Measurements from ENCODE around the gene CFDP1.
A peak's percentile ranks its signal among the peaks of the same experiment; 100 is the strongest.

The CFDP1 gene

DNA sequence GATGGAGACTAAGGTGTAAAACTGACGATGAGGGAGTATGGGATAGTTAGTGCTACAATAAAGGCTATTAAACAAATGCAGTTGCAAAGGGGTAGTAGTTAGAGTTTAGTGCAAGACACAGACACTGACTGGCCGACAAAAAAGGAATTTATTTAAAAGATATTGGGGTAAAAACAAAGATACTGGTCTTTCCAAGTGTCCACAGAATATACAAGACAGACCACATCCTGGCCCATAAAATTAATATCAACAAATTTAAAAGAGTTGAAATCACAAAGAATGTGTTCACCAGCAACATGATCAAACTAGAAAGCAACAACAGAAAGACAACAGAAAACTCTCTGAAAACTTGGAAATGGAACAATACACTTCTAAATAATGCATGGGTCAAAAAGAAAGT lies 54.7 kb downstream of the CFDP1 start:
- Mint-ChIP-seq H3K4me1 (ENCODE audit: low read depth) (peaks cover 55% of the 10 kb centered on the region), H3K4me3 (no peak overlapping the region), H3K9me3 (no peaks in the 10 kb centered on the region), H3K27ac (peak overlapping the region; percentile 18), H3K36me3 (ENCODE audit: low read depth) (peaks cover 78% of the 10 kb centered on the region), H3K27me3 (peaks cover 28% of the 10 kb centered on the region)

GRCh38 chr16:75377729-75378386 lies 55.4 kb downstream of the CFDP1 start:
- Mint-ChIP-seq H3K4me1 (ENCODE audit: low read depth) (peaks cover 54% of the 10 kb centered on the region), H3K9me3 (no peaks in the 10 kb centered on the region), H3K27ac (no peak overlapping the region), H3K4me3 (no peak overlapping the region), H3K27me3 (peaks cover 28% of the 10 kb centered on the region), H3K36me3 (ENCODE audit: low read depth) (peaks cover 73% of the 10 kb centered on the region)

- Mint-ChIP-seq H3K27ac (no peak overlapping the region), H3K4me3 (no peak overlapping the region), H3K9me3 (no peaks in the 10 kb centered on the region), H3K4me1 (ENCODE audit: low read depth) (peaks cover 45% of the 10 kb centered on the region), H3K27me3 (peaks cover 26% of the 10 kb centered on the region), H3K36me3 (ENCODE audit: low read depth) (peaks cover 67% of the 10 kb centered on the region)
Measured at GRCh38 chr16:75376475-75377161, 56.7 kb downstream of the CFDP1 start.

DNA sequence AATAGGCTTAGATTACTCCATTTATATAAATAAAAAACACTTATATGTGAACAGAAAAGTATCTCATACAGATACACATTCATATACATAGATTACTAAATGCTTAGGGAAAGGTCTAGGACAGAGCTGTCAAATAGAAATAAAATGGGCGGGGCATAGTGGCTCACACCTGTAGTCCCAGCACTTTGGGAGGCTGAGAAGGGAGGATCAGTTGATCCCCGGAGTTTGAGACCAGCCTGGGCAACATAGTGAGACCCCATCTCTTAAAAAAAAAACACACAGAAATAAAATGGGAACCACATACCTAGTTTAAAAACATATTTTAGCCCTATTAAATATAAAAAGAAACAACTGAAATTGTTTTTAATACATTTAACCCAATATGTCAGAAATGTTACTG lies 58.9 kb downstream of the CFDP1 start:
- Mint-ChIP-seq H3K36me3 (ENCODE audit: low read depth) (peaks cover 58% of the 10 kb centered on the region), H3K27ac (no peak overlapping the region), H3K4me3 (no peak overlapping the region), H3K4me1 (ENCODE audit: low read depth) (peaks cover 22% of the 10 kb centered on the region), H3K9me3 (no peaks in the 10 kb centered on the region), H3K27me3 (peaks cover 23% of the 10 kb centered on the region)

DNA sequence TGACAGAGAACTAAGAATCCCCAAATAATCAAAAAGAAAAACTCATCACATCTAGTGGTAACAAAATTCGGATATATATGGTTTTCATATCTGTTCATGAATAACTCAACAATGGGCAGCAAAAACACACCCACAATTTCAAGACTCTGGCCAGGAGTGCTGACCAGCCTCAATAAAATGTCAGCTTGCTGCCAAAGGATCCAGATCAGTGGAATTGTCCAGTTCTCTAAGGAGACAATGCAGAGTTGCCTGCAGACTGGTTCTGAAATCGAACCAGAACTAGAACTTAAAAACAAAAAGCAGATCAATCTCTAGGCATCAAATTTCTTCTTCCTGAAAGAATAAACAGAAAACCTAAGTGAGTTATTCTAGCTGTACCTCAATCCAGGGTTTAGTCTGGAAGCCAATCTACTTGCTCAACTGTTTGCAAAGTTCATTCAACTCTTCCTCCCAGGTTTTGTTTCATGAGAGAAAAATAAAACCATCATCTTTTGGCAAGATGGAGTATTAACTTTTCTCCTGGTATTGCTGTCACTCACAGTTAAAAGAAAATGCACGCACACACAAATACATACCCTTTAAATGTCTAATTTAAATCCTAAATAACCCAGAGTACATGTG lies 61.0 kb downstream of the CFDP1 start:
- H3K27ac Mint-ChIP-seq = no peak overlapping the region
- H3K27me3 Mint-ChIP-seq = peaks cover 8% of the 10 kb centered on the region
- no peak overlapping the region for H3K4me3 Mint-ChIP-seq
- H3K4me1 Mint-ChIP-seq (ENCODE audit: low read depth) = peaks cover 2% of the 10 kb centered on the region
- peaks cover 38% of the 10 kb centered on the region for H3K36me3 Mint-ChIP-seq (ENCODE audit: low read depth)
- H3K9me3 Mint-ChIP-seq = no peaks in the 10 kb centered on the region

DNA sequence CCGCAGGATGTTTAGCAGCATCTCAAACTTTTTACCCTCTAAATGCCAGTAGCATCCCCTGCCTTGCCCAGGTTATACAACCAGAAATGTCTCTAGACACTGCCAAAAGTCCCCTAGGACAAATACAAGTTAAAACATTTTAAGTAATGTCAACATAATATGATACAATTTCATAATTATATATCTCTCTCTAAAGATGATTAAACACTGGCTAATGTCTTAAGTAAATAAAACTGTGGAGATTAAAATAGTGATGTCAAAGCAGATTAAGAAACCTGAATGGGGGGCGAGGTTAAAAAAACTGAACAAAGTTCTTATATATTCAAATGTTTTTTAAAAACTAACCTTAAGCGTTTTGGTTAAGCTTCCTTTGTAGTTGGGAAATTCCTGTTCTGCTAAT lies 62.1 kb downstream of the CFDP1 start:
- H3K27ac Mint-ChIP-seq = no peak overlapping the region
- no peak overlapping the region for H3K4me3 Mint-ChIP-seq
- no peaks in the 10 kb centered on the region for H3K9me3 Mint-ChIP-seq
- H3K4me1 Mint-ChIP-seq (ENCODE audit: low read depth) = no peaks in the 10 kb centered on the region
- H3K27me3 Mint-ChIP-seq = peaks cover 4% of the 10 kb centered on the region
- peaks cover 31% of the 10 kb centered on the region for H3K36me3 Mint-ChIP-seq (ENCODE audit: low read depth)

- no peak overlapping the region for H3K4me3 Mint-ChIP-seq
- no peaks in the 10 kb centered on the region for H3K4me1 Mint-ChIP-seq (ENCODE audit: low read depth)
- H3K36me3 Mint-ChIP-seq (ENCODE audit: low read depth) = peaks cover 32% of the 10 kb centered on the region
- H3K27ac Mint-ChIP-seq = no peak overlapping the region
- no peaks in the 10 kb centered on the region for H3K9me3 Mint-ChIP-seq
- H3K27me3 Mint-ChIP-seq = no peaks in the 10 kb centered on the region
Measured at GRCh38 chr16:75364286-75364791, 69.0 kb downstream of the CFDP1 start.

DNA sequence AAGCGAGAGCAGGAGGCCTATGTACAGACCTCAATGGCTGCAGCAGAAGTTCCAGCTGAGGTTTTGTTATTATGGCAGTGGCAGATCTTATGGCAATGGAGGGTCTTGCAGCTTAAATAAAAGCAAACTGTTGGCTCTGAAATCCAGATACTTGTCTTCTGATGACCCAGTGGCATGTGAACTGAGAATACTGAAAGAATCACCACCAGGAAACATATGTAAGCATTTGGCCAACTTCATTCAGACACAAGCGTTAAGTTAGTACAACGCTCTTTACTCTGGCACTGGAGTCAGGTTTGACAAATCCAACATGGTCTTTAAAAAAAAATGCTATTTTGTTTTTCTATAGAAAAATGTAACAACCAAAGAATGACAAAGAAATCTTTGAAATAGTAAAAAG lies 70.5 kb downstream of the CFDP1 start:
- peaks cover 33% of the 10 kb centered on the region for H3K36me3 Mint-ChIP-seq (ENCODE audit: low read depth)

DNA sequence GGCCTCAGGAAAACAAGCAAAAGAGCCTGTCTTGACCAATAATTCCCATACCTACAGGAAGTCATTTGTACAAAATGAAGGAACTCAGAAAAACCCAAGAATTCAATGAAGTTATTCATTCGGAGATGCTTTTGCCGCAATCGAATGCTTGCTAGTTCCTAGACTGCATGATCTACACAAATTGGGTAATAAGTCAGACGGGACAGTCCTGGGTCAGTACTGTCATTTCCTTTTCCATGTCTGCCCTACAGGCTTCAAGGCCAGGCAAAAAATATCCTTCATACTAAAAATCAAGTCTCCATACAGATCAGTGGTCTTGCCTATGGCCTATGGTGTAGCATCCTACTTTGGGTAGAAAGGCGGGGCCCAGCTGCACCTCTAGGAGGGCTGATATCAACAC lies 71.4 kb downstream of the CFDP1 start:
- no peak overlapping the region for H3K4me3 Mint-ChIP-seq
- H3K36me3 Mint-ChIP-seq (ENCODE audit: low read depth) = peaks cover 38% of the 10 kb centered on the region
- no peak overlapping the region for H3K27ac Mint-ChIP-seq
- no peaks in the 10 kb centered on the region for H3K4me1 Mint-ChIP-seq (ENCODE audit: low read depth)
- no peaks in the 10 kb centered on the region for H3K27me3 Mint-ChIP-seq
- H3K9me3 Mint-ChIP-seq = no peaks in the 10 kb centered on the region

More for the DNA sequence above, 70.5 kb downstream of the CFDP1 start:
- Mint-ChIP-seq H3K4me3 (no peak overlapping the region), H3K27me3 (no peaks in the 10 kb centered on the region), H3K27ac (no peak overlapping the region), H3K9me3 (no peaks in the 10 kb centered on the region), H3K4me1 (ENCODE audit: low read depth) (no peaks in the 10 kb centered on the region)

GRCh38 chr16:75354170-75354569 lies 79.1 kb downstream of the CFDP1 start:
- Mint-ChIP-seq H3K27me3 (no peaks in the 10 kb centered on the region), H3K9me3 (no peaks in the 10 kb centered on the region), H3K36me3 (ENCODE audit: low read depth) (peaks cover 22% of the 10 kb centered on the region), H3K27ac (no peak overlapping the region), H3K4me1 (ENCODE audit: low read depth) (no peaks in the 10 kb centered on the region), H3K4me3 (no peak overlapping the region)

DNA sequence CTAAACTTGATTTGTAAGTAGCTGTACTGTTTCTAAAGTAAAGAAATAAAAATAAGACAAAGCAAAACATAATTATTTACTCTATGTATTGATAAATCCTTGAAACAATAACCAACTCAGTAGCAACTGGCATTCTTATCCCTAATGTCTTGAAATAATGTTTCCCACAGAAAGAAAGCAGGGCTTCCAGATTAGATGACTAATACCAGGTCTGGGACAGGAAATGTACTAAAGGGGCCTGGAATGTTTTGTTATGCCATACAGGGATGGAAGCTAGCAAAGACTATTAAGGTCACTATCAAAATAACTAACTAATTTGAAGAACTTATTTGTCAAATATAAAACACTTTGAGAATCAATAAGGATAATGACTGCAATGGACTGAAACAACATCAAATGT lies 82.1 kb downstream of the CFDP1 start:
- H3K27ac Mint-ChIP-seq = no peak overlapping the region
- no peaks in the 10 kb centered on the region for H3K9me3 Mint-ChIP-seq
- H3K4me1 Mint-ChIP-seq (ENCODE audit: low read depth) = no peaks in the 10 kb centered on the region
- H3K36me3 Mint-ChIP-seq (ENCODE audit: low read depth) = peaks cover 23% of the 10 kb centered on the region
- no peak overlapping the region for H3K4me3 Mint-ChIP-seq
- H3K27me3 Mint-ChIP-seq = no peaks in the 10 kb centered on the region

- no peaks in the 10 kb centered on the region for H3K27me3 Mint-ChIP-seq
- H3K36me3 Mint-ChIP-seq (ENCODE audit: low read depth) = peaks cover 30% of the 10 kb centered on the region
- no peak overlapping the region for H3K4me3 Mint-ChIP-seq
- H3K4me1 Mint-ChIP-seq (ENCODE audit: low read depth) = no peaks in the 10 kb centered on the region
- H3K27ac Mint-ChIP-seq = no peak overlapping the region
- H3K9me3 Mint-ChIP-seq = no peaks in the 10 kb centered on the region
Measured at GRCh38 chr16:75345711-75346110, 87.6 kb downstream of the CFDP1 start.

- peaks cover 37% of the 10 kb centered on the region for H3K36me3 Mint-ChIP-seq (ENCODE audit: low read depth)
- no peaks in the 10 kb centered on the region for H3K4me1 Mint-ChIP-seq (ENCODE audit: low read depth)
- H3K4me3 Mint-ChIP-seq = no peak overlapping the region
- H3K27me3 Mint-ChIP-seq = no peaks in the 10 kb centered on the region
- H3K27ac Mint-ChIP-seq = no peak overlapping the region
- no peaks in the 10 kb centered on the region for H3K9me3 Mint-ChIP-seq
Measured at GRCh38 chr16:75343941-75344340, 89.4 kb downstream of the CFDP1 start.

- H3K9me3 Mint-ChIP-seq = no peaks in the 10 kb centered on the region
- no peaks in the 10 kb centered on the region for H3K27me3 Mint-ChIP-seq
- peaks cover 40% of the 10 kb centered on the region for H3K36me3 Mint-ChIP-seq (ENCODE audit: low read depth)
- no peak overlapping the region for H3K4me3 Mint-ChIP-seq
- no peak overlapping the region for H3K27ac Mint-ChIP-seq
- no peaks in the 10 kb centered on the region for H3K4me1 Mint-ChIP-seq (ENCODE audit: low read depth)
Measured at GRCh38 chr16:75343286-75343685, 90.0 kb downstream of the CFDP1 start.

- no peak overlapping the region for H3K4me3 Mint-ChIP-seq
- H3K9me3 Mint-ChIP-seq = no peaks in the 10 kb centered on the region
- H3K27ac Mint-ChIP-seq = no peak overlapping the region
- H3K36me3 Mint-ChIP-seq (ENCODE audit: low read depth) = peaks cover 43% of the 10 kb centered on the region
- no peaks in the 10 kb centered on the region for H3K27me3 Mint-ChIP-seq
- H3K4me1 Mint-ChIP-seq (ENCODE audit: low read depth) = no peaks in the 10 kb centered on the region
Measured at GRCh38 chr16:75342308-75342811, 90.9 kb downstream of the CFDP1 start.

All from stimulated activated naive CD8-positive, alpha-beta T cell treated with anti-CD3 and anti-CD28 coated beads, Interleukin-15, Interleukin-2, amounts not matched to agents 100 ng/mL and 50 ng/mL, for 24 hours (primary cell).